NB4 (cell line): ENCODE measurements around the gene SEMA3F.
"Not testable (repeated sequence)": the region's sequence is repeated elsewhere in the genome, so short reads cannot be mapped to it uniquely, and the experiment has no call there.

Experiments
- DNase-seq: peaks from one replicate; pipeline ENCODE4 v3.0.0; 2010; ENCODE audit warnings: low read depth
- H3K4me3 ChIP-seq: one replicate; pipeline ENCODE4 v1.5.1; 2011; ENCODE audit warnings: mild to moderate bottlenecking, low read depth, low read length, moderate library complexity
- CTCF ChIP-seq: IDR thresholded peaks from one replicate; pipeline ENCODE4 v1.5.1; 2012; ENCODE audit warnings: low read depth, low read length
- MAX ChIP-seq: IDR thresholded peaks from 2 replicates; pipeline ENCODE4 v1.6.1; 2011; ENCODE audit warnings: low read depth, low read length
- MYC ChIP-seq: IDR thresholded peaks from 2 replicates; pipeline ENCODE4 v1.6.1; 2011; ENCODE audit warnings: low read depth, low read length
- POLR2A ChIP-seq: IDR thresholded peaks from 2 replicates; pipeline ENCODE4 v1.6.1; 2011; ENCODE audit warnings: mild to moderate bottlenecking; ENCODE audit not compliant: insufficient read length; ENCODE audit errors: extremely low read depth

Gene SEMA3F

GRCh38 chr3:50227390-50228183, 72.5 kb downstream of the SEMA3F start:
- TF ChIP-seq MAX (peak; percentile 55), CTCF (peak; percentile 51), MYC (peak; percentile 57; the same call in 1 of the 2 replicates), POLR2A (no peak)
- H3K4me3 ChIP-seq: peak overlapping the region; percentile 62
- peak; percentile 96 for DNase-seq

- not testable (repeated sequence) for DNase-seq
- peak overlapping the region; percentile 62 for H3K4me3 ChIP-seq
- peak; percentile 1; the same call in 1 of the 2 replicates for TF ChIP-seq MYC
Observed at GRCh38 chr3:50228184-50228763, 73.2 kb downstream of the SEMA3F start.

- TF ChIP-seq POLR2A (no peak), MAX (no peak), MYC (no peak), CTCF (no peak)
Observed at GRCh38 chr3:50229490-50229889, 74.4 kb downstream of the SEMA3F start.

GRCh38 chr3:50230104-50230793, 75.1 kb downstream of the SEMA3F start:
- peak; percentile 40 for DNase-seq
- H3K4me3 ChIP-seq: no peak overlapping the region
- TF ChIP-seq CTCF: no peak
- no peak for TF ChIP-seq POLR2A
- TF ChIP-seq MYC: no peak
- TF ChIP-seq MAX: no peak

More at GRCh38 chr3:50229490-50229889, 74.4 kb downstream of the SEMA3F start:
- H3K4me3 ChIP-seq: no peak overlapping the region
- no peak for DNase-seq

- TF ChIP-seq MYC (no peak), MAX (no peak), POLR2A (no peak), CTCF (no peak)
- DNase-seq: no peak
- H3K4me3 ChIP-seq: no peak overlapping the region
Observed at GRCh38 chr3:50230794-50231125, 75.6 kb downstream of the SEMA3F start.

GRCh38 chr3:50231581-50231980, 76.5 kb downstream of the SEMA3F start:
- no peak for DNase-seq
- H3K4me3 ChIP-seq: no peak overlapping the region
- TF ChIP-seq CTCF: no peak
- no peak for TF ChIP-seq POLR2A
- TF ChIP-seq MYC: no peak
- no peak for TF ChIP-seq MAX
